Measurements from ENCODE around the gene POLA2. TPM values are rescaled to one million over a fixed set of nuclear protein-coding genes. Genes with fewer than 3 reads are reported as not detected.
A peak's percentile ranks its signal among the peaks of the same experiment; 100 is the strongest.

POLA2 gene
- total and polyA plus RNA-seq, 9 of the 15 experiments (the other 6 are each of a cell fraction or from before 2014, with no cell fraction given) = 2.7 to 134 (median 44.4) TPM

GRCh38 chr11:65321076-65321475, 59.3 kb downstream of the POLA2 start:
- in situ Hi-C loops (cut with MboI) = no loop called here
- no peak overlapping the region for H2AFZ ChIP-seq (ENCODE audit: low read depth, low read length)
- peaks cover 24% of the 10 kb centered on the region; the same call in 2 of the 3 replicates for H3K36me3 ChIP-seq (ENCODE audit: control insufficient read depth, insufficient read depth, low read length)
- H3K9me3 ChIP-seq (replicated peaks; ENCODE audit: control insufficient read depth, insufficient read depth, low read depth, low read length) = no peaks in the 10 kb centered on the region
- no peak overlapping the region for H3K4me2 ChIP-seq (ENCODE audit: insufficient read depth, low read length)
- H3K27ac ChIP-seq (ENCODE audit: extremely low read depth, low read depth, low read length) = no peak overlapping the region
- no peak for ATAC-seq
- 0 out of 2 replicates have a peak, but pooled peaks cover 3% of the 10 kb centered on the region for H4K20me1 ChIP-seq (replicated peaks; ENCODE audit: control insufficient read depth, insufficient read depth, low read length)
- FAIRE-seq = no peak
- intact Hi-C loops (cut with micrococcal nuclease) = no loop called here
- TF ChIP-seq XRCC3 (IDR thresholded peaks at IDR 0.05) = no peak
- TF ChIP-seq ZBTB34 (CRISPR knock-in tag; IDR thresholded peaks at IDR 0.05) = no peak
- no peak for TF ChIP-seq CREB1 (IDR thresholded peaks at IDR 0.05)
- TF ChIP-seq CREB1 (CRISPR knock-in tag; IDR thresholded peaks at IDR 0.05) = no peak
- no peak for TF ChIP-seq NFRKB (IDR thresholded peaks at IDR 0.05; ENCODE audit: low read depth)
- TF ChIP-seq SMARCA4 (IDR thresholded peaks at IDR 0.05) = no peak
- no peak for TF ChIP-seq SREBF1 (IDR thresholded peaks at IDR 0.05; ENCODE audit: borderline replicate concordance, low read depth, low read length)
- TF ChIP-seq ZNF146 (CRISPR knock-in tag; IDR thresholded peaks at IDR 0.05; ENCODE audit: unreplicated experiment) = no peak
- BruUV-seq (replicated peaks) = no TSS peak
- peaks cover 11 to 22% of the 10 kb centered on the region in 2 experiments; a peak in 4 of 5 replicates for H3K4me1 ChIP-seq (replicated peaks in 1 of 2; ENCODE audit: control insufficient read depth in 2 of 2, insufficient read depth in 2 of 2, low read length in 2 of 2)
- peak overlapping the region in 1 of 2 experiments; percentile 48; a peak in 2 of 4 replicates for H3K9ac ChIP-seq (ENCODE audit: insufficient read depth in 1 of 2, low read depth in 2 of 2, low read length in 2 of 2)
- POLR2A ChIA-PET = interaction anchor here (0.6 kb wide), 1 partner anchor 117 kb away, joined by 3 read pairs; no protein-coding TSS in a partner anchor
- 94% methylated on average over 12 of the region's 15 CpGs for WGBS (ENCODE audit: insufficient coverage, low coverage, missing lambda C conversion rate)
- no peak for DNase-seq (ENCODE audit: extremely low read depth in 1 of 4, low spot score in 3 of 4)
- CTCF ChIA-PET (ENCODE audit: low intra/inter-chr PET ratio) = no interaction called here
- no peaks in the 10 kb centered on the region for H3K9me1 ChIP-seq (ENCODE audit: control insufficient read depth, insufficient read depth, low read length)
- peaks cover 16% of the 10 kb centered on the region; the same call in 2 of the 3 replicates for H3K79me2 ChIP-seq (ENCODE audit: control insufficient read depth, insufficient read depth, low read length)
- H3K4me3 ChIP-seq = no peak overlapping the region
- H3K27me3 ChIP-seq (ENCODE audit: control insufficient read depth in 2 of 2, insufficient read depth in 2 of 2, low read length in 2 of 2) = no peaks in the 10 kb centered on the region
